Loucy (cell line): ENCODE measurements around the gene THBD.

Experiments used
- H2AFZ ChIP-seq: fragments of 200-600 bp; sonication (generic); 2 replicates; pipeline ENCODE4 v1.6.0; 2016; ENCODE audit warnings: antibody characterized with exemption, mild to moderate bottlenecking, low read length, moderate library complexity
- H3F3A ChIP-seq: fragments of 200-600 bp; 2 replicates; pipeline ENCODE4 v1.6.0; 2016; ENCODE audit warnings: antibody characterized with exemption, low read depth, mild to moderate bottlenecking
- H3K27me3 ChIP-seq: fragments of 200-600 bp; sonication (generic); 2 replicates; pipeline ENCODE4 v1.6.1; 2014; ENCODE audit warnings: low read length, mild to moderate bottlenecking; ENCODE audit not compliant: insufficient read depth, poor library complexity, severe bottlenecking
- H3K36me3 ChIP-seq: fragments of 200-600 bp; sonication (generic); 2 replicates; pipeline ENCODE4 v1.6.1; 2016; ENCODE audit warnings: low read length; ENCODE audit not compliant: insufficient read depth
- H3K4me1 ChIP-seq: fragments of 200-600 bp; sonication (generic); 2 replicates; pipeline ENCODE4 v1.5.1; 2014; ENCODE audit warnings: low read length, mild to moderate bottlenecking; ENCODE audit not compliant: insufficient read depth, poor library complexity, severe bottlenecking
- H3K4me2 ChIP-seq: fragments of 200-600 bp; sonication (generic); 2 replicates; pipeline ENCODE4 v1.6.0; 2014; ENCODE audit warnings: antibody characterized with exemption, low read length, low read depth, mild to moderate bottlenecking; ENCODE audit not compliant: poor library complexity, severe bottlenecking
- H3K4me3 ChIP-seq: fragments of 200-600 bp; sonication (generic); 2 replicates; pipeline ENCODE4 v1.5.1; 2014; ENCODE audit warnings: low read length, mild to moderate bottlenecking, mixed read lengths; ENCODE audit not compliant: poor library complexity, severe bottlenecking
- H3K79me2 ChIP-seq: fragments of 200-600 bp; sonication (generic); 2 replicates; pipeline ENCODE4 v1.6.1; 2014; ENCODE audit warnings: low read length; ENCODE audit not compliant: insufficient read depth
- H3K9ac ChIP-seq: fragments of 200-600 bp; sonication (generic); 2 replicates; pipeline ENCODE4 v1.6.0; 2014; ENCODE audit warnings: mild to moderate bottlenecking, low read depth, low read length, moderate library complexity; ENCODE audit not compliant: poor library complexity, severe bottlenecking
- H3K9me2 ChIP-seq: fragments of 200-600 bp; sonication (generic); replicated peaks from 2 replicates; pipeline ENCODE4 v1.6.1; 2016; ENCODE audit warnings: low read depth, low read length, mixed read lengths
- H3K9me3 ChIP-seq: fragments of 200-600 bp; sonication (generic); 2 replicates; pipeline ENCODE4 v1.6.1; 2014; ENCODE audit warnings: mild to moderate bottlenecking, antibody characterized with exemption, low read length, low read depth; ENCODE audit not compliant: insufficient read depth
- H4K20me1 ChIP-seq: fragments of 200-600 bp; sonication (generic); 2 replicates; pipeline ENCODE4 v1.6.0; 2014; ENCODE audit warnings: antibody characterized with exemption, low read length, mild to moderate bottlenecking; ENCODE audit not compliant: insufficient read depth, poor library complexity, severe bottlenecking
- CTCF ChIP-seq: fragments of 200-600 bp; sonication (generic); conservative IDR thresholded peaks from 2 replicates; pipeline ENCODE4 v1.5.1; 2014; ENCODE audit warnings: mild to moderate bottlenecking, antibody characterized with exemption, low read length
- EZH2phosphoT487 ChIP-seq: fragments of 200-600 bp; IDR thresholded peaks from 2 replicates; pipeline ENCODE4 v1.6.1; 2018; ENCODE audit warnings: antibody characterized with exemption, mild to moderate bottlenecking, moderate library complexity, borderline replicate concordance

THBD gene

GRCh38 chr20:23011008-23011721, 38.3 kb downstream of the THBD start:
- no peaks in the 10 kb centered on the region for H3K9me3 ChIP-seq
- H3K79me2 ChIP-seq: no peaks in the 10 kb centered on the region
- H3F3A ChIP-seq: no peaks in the 10 kb centered on the region
- no peaks in the 10 kb centered on the region for H3K36me3 ChIP-seq
- no peak overlapping the region for H2AFZ ChIP-seq
- no peak overlapping the region for H3K4me2 ChIP-seq
- no peak for TF ChIP-seq CTCF
- TF ChIP-seq EZH2phosphoT487: no peak
- H3K4me1 ChIP-seq: no peaks in the 10 kb centered on the region
- H4K20me1 ChIP-seq: no peaks in the 10 kb centered on the region
- no peaks in the 10 kb centered on the region for H3K9me2 ChIP-seq
- no peaks in the 10 kb centered on the region for H3K27me3 ChIP-seq
- no peak overlapping the region for H3K4me3 ChIP-seq
- no peak overlapping the region for H3K9ac ChIP-seq

GRCh38 chr20:23010096-23010495, 39.4 kb downstream of the THBD start:
- no peaks in the 10 kb centered on the region for H3K9me2 ChIP-seq
- H3K27me3 ChIP-seq: no peaks in the 10 kb centered on the region
- no peaks in the 10 kb centered on the region for H3K9me3 ChIP-seq
- no peak overlapping the region for H3K4me2 ChIP-seq
- no peaks in the 10 kb centered on the region for H3K4me1 ChIP-seq
- TF ChIP-seq CTCF: no peak
- no peak for TF ChIP-seq EZH2phosphoT487
- H3F3A ChIP-seq: no peaks in the 10 kb centered on the region
- no peak overlapping the region for H3K9ac ChIP-seq
- H3K4me3 ChIP-seq: no peak overlapping the region
- no peaks in the 10 kb centered on the region for H3K36me3 ChIP-seq
- H4K20me1 ChIP-seq: no peaks in the 10 kb centered on the region
- H2AFZ ChIP-seq: no peak overlapping the region
- H3K79me2 ChIP-seq: no peaks in the 10 kb centered on the region

GRCh38 chr20:23009636-23010035, 39.8 kb downstream of the THBD start:
- Histone ChIP-seq H3K4me2 (no peak overlapping the region), H4K20me1 (no peaks in the 10 kb centered on the region), H3F3A (no peaks in the 10 kb centered on the region), H3K36me3 (no peaks in the 10 kb centered on the region), H3K9ac (no peak overlapping the region), H3K9me2 (no peaks in the 10 kb centered on the region), H3K9me3 (no peaks in the 10 kb centered on the region), H3K4me3 (no peak overlapping the region), H3K79me2 (no peaks in the 10 kb centered on the region), H2AFZ (no peak overlapping the region), H3K27me3 (no peaks in the 10 kb centered on the region), H3K4me1 (no peaks in the 10 kb centered on the region)
- no peak for TF ChIP-seq CTCF
- TF ChIP-seq EZH2phosphoT487: no peak
